ENCODE measurements around the gene LGALS8. TPM values are rescaled to one million over a fixed set of nuclear protein-coding genes. Genes with fewer than 3 reads are reported as not detected.

LGALS8 gene
- polyA plus RNA-seq, 2 of the 4 experiments (the other 2 are of a cell fraction) = 32.3 to 61.3 TPM

DNA sequence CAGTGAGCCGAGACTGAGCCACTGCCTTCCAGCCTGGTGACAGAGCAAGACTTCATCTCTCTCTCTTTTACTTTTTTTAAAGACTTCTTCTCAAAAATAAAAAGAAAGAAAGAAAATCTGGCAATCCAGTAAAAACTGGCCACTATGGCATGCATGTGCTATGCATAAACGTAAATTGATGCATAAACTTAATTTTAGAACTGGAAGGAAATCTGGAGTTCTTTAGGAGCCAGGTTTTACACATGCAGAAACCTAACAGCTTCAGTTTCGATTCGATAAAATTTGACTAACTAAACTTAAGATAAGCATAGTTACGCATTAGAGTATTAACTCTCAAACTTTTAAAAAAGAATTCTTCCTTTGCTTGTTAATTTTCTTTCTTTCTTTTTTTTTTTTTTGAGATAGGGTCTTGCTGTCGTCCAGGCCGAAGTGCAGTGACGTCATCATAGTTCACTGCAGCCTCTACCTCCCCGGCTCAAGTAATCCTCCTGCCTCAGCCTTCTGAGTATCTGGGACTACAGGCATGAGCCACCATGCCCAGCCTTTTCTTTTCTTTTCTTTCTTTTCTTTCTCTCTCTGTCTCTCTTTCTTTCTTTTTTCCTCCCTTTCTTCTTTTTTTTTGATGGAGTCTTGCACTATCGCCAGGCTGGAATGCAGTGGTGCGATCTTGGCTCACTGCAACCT is 11.9 kb upstream of the LGALS8 start:
- DNase-seq (ENCODE audit: low read depth in 1 of 2, low spot score in 1 of 2) = no peak
- TF ChIP-seq FOXS1 (CRISPR knock-in tag; IDR thresholded peaks at IDR 0.05) (no peak), MAFK (IDR thresholded peaks at IDR 0.05; ENCODE audit: partially characterized antibody) (no peak), RARB (CRISPR knock-in tag; IDR thresholded peaks at IDR 0.05) (no peak), HOXB13 (CRISPR knock-in tag; IDR thresholded peaks at IDR 0.05; ENCODE audit: low read depth) (no peak), PHF8 (IDR thresholded peaks at IDR 0.05; ENCODE audit: borderline replicate concordance, low read depth) (no peak), NFE2L2 (conservative IDR thresholded peaks at IDR 0.05; ENCODE audit: low read length) (no peak), EHF (CRISPR knock-in tag; IDR thresholded peaks at IDR 0.05) (no peak), RFX5 (IDR thresholded peaks at IDR 0.05) (no peak), ZSCAN20 (CRISPR knock-in tag; IDR thresholded peaks at IDR 0.05) (no peak), RAD21 (conservative IDR thresholded peaks at IDR 0.05 in 1 of 2, IDR thresholded peaks at IDR 0.05 in 1 of 2) (no peak), JUN (IDR thresholded peaks at IDR 0.05) (no peak), EHMT2 (IDR thresholded peaks at IDR 0.05; ENCODE audit: low read depth) (no peak), FOSB (CRISPR knock-in tag; IDR thresholded peaks at IDR 0.05) (no peak)
- TF ChIP-seq, protein P1, sequence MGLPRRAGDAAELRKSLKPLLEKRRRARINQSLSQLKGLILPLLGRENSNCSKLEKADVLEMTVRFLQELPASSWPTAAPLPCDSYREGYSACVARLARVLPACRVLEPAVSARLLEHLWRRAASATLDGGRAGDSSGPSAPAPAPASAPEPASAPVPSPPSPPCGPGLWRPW (IDR thresholded peaks at IDR 0.05) = no peak
- TF ChIP-seq, protein P2, sequence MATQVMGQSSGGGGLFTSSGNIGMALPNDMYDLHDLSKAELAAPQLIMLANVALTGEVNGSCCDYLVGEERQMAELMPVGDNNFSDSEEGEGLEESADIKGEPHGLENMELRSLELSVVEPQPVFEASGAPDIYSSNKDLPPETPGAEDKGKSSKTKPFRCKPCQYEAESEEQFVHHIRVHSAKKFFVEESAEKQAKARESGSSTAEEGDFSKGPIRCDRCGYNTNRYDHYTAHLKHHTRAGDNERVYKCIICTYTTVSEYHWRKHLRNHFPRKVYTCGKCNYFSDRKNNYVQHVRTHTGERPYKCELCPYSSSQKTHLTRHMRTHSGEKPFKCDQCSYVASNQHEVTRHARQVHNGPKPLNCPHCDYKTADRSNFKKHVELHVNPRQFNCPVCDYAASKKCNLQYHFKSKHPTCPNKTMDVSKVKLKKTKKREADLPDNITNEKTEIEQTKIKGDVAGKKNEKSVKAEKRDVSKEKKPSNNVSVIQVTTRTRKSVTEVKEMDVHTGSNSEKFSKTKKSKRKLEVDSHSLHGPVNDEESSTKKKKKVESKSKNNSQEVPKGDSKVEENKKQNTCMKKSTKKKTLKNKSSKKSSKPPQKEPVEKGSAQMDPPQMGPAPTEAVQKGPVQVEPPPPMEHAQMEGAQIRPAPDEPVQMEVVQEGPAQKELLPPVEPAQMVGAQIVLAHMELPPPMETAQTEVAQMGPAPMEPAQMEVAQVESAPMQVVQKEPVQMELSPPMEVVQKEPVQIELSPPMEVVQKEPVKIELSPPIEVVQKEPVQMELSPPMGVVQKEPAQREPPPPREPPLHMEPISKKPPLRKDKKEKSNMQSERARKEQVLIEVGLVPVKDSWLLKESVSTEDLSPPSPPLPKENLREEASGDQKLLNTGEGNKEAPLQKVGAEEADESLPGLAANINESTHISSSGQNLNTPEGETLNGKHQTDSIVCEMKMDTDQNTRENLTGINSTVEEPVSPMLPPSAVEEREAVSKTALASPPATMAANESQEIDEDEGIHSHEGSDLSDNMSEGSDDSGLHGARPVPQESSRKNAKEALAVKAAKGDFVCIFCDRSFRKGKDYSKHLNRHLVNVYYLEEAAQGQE (IDR thresholded peaks at IDR 0.05) = no peak
- TF ChIP-seq, protein P3, sequence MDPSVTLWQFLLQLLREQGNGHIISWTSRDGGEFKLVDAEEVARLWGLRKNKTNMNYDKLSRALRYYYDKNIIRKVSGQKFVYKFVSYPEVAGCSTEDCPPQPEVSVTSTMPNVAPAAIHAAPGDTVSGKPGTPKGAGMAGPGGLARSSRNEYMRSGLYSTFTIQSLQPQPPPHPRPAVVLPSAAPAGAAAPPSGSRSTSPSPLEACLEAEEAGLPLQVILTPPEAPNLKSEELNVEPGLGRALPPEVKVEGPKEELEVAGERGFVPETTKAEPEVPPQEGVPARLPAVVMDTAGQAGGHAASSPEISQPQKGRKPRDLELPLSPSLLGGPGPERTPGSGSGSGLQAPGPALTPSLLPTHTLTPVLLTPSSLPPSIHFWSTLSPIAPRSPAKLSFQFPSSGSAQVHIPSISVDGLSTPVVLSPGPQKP (IDR thresholded peaks at IDR 0.05; ENCODE audit: low read depth, low read length) = no peak
- TF ChIP-seq, protein P4, sequence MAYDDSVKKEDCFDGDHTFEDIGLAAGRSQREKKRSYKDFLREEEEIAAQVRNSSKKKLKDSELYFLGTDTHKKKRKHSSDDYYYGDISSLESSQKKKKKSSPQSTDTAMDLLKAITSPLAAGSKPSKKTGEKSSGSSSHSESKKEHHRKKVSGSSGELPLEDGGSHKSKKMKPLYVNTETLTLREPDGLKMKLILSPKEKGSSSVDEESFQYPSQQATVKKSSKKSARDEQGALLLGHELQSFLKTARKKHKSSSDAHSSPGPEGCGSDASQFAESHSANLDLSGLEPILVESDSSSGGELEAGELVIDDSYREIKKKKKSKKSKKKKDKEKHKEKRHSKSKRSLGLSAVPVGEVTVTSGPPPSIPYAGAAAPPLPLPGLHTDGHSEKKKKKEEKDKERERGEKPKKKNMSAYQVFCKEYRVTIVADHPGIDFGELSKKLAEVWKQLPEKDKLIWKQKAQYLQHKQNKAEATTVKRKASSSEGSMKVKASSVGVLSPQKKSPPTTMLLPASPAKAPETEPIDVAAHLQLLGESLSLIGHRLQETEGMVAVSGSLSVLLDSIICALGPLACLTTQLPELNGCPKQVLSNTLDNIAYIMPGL (CRISPR knock-in tag; IDR thresholded peaks at IDR 0.05; ENCODE audit: borderline replicate concordance) = no peak
- Histone ChIP-seq H3K27ac (no peak overlapping the region), H3K4me1 (peaks cover 23% of the 10 kb centered on the region; the same call in 2 of the 3 replicates), H3K9me3 (no peaks in the 10 kb centered on the region), H3K4me3 (no peak overlapping the region), H3K4me2 (no peak overlapping the region)
- CTCF ChIA-PET = interaction anchor here (0.9 kb wide), 1 partner anchor 403 kb away, joined by 3 read pairs; no protein-coding TSS in a partner anchor
- ATAC-seq = no peak
- FAIRE-seq = no peak
- POLR2A ChIA-PET = no interaction called here
- WGBS (ENCODE audit: missing lambda C conversion rate) = 82% methylated on average over 11 of the region's 11 CpGs

All from A549 (cell line).